Fibroblast of pulmonary artery (primary cell): Measurements from ENCODE around the gene PKMYT1.
"Not testable (repeated sequence)": the region's sequence is repeated elsewhere in the genome, so short reads cannot be mapped to it uniquely, and the experiment has no call there.

Experiments
- DNase-seq: peaks from one replicate; pipeline ENCODE4 v3.0.0-alpha.2; 2010; ENCODE audit warnings: low read depth
- H3K4me3 ChIP-seq: replicated peaks from 2 replicates; pipeline ENCODE4 v1.5.1; 2011; ENCODE audit warnings: low read depth, mild to moderate bottlenecking, control low read depth, low read length, moderate library complexity
- TF ChIP-seq, protein P1 (sequence below): IDR thresholded peaks from 2 replicates; pipeline ENCODE4 v1.5.1; 2011; ENCODE audit warnings: mild to moderate bottlenecking, control low read depth, low read length, inconsistent platforms; ENCODE audit errors: missing control alignments

PKMYT1 gene

DNA sequence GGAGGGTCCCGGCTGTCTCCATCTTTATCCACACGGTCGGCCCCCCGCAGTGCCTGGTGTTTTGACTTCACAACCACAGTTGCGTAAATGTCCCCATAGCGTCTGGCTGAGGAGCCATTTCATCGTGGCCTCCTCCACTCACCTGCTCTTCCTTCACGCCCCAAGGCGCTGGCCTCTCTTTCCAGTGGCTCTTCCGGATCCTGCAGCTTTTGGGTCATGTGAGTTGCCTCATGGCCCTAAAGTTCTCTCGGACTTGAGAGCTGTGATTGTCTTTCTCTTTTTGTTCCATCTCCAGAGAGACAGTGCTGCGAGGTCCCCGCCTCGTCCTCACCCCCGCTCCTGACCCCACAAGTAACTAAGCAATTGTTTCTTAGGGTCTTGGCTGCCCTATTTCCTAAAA lies 45.8 kb downstream of the PKMYT1 start:
- DNase-seq, result no peak
- H3K4me3 ChIP-seq, result no peak overlapping the region
- TF ChIP-seq, protein P1, sequence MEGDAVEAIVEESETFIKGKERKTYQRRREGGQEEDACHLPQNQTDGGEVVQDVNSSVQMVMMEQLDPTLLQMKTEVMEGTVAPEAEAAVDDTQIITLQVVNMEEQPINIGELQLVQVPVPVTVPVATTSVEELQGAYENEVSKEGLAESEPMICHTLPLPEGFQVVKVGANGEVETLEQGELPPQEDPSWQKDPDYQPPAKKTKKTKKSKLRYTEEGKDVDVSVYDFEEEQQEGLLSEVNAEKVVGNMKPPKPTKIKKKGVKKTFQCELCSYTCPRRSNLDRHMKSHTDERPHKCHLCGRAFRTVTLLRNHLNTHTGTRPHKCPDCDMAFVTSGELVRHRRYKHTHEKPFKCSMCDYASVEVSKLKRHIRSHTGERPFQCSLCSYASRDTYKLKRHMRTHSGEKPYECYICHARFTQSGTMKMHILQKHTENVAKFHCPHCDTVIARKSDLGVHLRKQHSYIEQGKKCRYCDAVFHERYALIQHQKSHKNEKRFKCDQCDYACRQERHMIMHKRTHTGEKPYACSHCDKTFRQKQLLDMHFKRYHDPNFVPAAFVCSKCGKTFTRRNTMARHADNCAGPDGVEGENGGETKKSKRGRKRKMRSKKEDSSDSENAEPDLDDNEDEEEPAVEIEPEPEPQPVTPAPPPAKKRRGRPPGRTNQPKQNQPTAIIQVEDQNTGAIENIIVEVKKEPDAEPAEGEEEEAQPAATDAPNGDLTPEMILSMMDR, result no peak

DNA sequence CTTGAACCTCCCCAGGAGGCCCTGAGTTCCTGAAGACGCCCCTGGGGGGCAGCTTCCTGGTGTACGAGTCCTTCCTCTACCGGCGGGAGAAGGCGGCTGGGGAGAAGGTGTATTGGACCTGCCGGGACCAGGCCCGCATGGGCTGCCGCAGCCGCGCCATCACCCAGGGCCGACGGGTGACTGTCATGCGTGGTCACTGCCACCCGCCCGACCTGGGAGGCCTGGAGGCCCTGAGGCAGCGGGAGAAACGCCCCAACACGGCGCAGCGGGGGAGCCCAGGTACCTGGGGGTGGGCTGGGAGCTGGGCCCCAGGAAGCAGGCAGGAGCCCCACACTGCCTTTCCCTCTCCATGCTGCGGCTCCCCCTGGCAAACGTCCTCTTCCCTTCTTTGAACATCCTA lies 46.5 kb downstream of the PKMYT1 start:
- TF ChIP-seq, protein P1, result no peak
- H3K4me3 ChIP-seq, result no peak overlapping the region
- no peak for DNase-seq

DNA sequence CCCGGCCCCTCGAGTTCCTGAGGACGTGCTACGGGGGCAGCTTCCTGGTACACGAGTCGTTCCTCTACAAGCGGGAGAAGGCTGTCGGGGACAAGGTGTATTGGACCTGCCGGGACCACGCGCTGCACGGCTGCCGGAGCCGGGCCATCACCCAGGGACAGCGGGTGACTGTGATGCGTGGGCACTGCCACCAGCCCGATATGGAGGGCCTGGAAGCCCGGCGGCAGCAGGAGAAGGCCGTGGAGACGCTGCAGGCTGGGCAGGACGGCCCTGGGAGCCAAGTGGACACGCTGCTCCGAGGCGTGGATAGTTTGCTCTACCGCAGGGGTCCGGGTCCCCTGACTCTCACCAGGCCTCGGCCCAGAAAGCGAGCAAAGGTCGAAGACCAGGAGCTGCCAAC lies 47.1 kb downstream of the PKMYT1 start:
- TF ChIP-seq, protein P1, result no peak
- no peak for DNase-seq
- H3K4me3 ChIP-seq, result no peak overlapping the region

DNA sequence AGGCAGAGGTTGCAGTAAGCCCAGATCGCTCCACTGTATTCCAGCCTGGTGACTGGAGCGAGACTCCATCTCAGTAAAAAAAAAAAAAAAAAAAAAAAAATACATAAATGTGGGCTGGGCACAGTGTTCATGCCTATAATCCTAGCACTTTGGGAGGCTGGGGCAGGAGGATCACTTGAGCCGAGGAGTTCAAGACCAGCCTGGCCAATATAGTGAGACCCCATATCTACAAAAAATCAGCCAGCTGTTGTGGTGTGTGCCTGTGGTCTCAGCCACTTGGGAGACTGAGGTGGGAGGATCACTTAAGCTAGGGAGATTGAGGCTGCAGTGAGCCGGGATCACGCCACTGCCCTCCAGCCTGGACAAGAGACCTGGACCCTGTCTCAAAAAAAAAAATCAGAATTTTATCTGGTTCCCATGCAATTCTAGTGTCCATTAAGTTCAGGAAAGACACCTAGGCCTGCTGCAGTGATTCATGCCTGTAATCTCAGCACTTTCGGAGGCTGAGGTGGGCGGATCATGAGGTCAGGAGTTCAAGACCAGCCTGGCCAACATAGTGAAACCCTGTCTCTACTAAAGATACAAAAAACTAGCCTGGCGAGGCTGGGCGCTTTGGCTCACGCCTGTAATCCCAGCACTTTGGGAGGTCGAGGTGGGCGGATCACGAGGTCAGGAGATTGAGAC lies 48.9 kb downstream of the PKMYT1 start:
- DNase-seq, H3K4me3 ChIP-seq: not testable (repeated sequence)

DNA sequence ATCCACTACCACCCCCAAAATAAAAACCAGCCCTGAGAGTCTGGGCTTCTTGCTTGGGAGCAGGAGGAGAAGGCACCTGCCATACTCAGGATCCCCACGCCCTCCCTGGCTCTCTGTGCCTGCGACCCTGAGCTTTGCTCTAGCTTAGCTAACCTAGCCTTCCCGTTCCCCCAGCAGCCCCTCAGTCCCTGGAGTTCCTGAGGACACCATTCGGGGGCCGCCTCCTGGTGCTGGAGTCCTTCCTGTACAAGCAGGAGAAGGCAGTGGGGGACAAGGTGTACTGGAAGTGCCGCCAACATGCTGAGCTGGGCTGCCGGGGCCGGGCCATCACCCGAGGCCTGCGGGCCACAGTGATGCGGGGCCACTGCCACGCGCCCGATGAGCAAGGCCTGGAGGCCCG lies 50.0 kb downstream of the PKMYT1 start:
- TF ChIP-seq, protein P1, result no peak

DNA sequence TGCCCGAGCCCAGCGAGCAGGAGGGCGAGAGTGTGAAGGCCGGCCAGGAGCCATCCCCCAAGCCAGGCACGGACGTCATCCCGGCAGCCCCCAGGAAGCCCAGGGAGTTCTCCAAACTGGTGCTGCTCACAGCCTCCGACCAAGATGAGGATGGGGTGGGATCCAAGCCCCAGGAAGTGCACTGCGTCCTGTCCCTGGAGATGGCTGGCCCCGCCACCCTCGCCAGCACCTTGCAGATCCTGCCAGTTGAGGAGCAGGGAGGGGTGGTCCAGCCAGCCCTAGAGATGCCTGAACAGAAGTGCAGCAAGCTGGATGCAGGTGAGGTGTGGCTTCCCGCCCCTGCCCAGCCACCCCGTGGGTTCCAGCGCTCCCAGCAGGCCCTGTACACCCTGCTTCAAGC lies 50.6 kb downstream of the PKMYT1 start:
- no peak overlapping the region for H3K4me3 ChIP-seq
- DNase-seq, result no peak
- TF ChIP-seq, protein P1, result no peak

More for the DNA sequence above, 50.0 kb downstream of the PKMYT1 start:
- no peak overlapping the region for H3K4me3 ChIP-seq
- no peak for DNase-seq

DNA sequence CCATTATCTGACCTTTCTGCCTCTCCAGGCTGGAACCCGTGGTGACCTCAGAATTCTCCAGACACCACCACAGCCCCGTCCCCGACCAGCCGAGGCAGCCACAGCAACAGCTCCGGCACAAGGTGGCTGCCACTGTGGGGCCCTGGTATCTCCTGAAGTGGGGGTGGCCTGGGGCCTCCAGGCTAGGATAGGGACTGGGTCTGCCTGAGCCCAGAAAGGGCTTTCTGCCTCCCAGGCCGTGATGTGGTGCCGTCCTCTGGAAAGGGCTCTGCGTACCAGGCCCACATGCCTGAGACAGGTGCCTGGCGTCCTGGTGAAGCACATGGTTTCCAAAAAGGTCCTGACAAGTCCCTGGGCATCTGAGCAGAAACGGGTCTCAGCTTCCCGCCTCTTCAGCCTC lies 51.5 kb downstream of the PKMYT1 start:
- TF ChIP-seq, protein P1, result no peak
- DNase-seq, result no peak
- no peak overlapping the region for H3K4me3 ChIP-seq

DNA sequence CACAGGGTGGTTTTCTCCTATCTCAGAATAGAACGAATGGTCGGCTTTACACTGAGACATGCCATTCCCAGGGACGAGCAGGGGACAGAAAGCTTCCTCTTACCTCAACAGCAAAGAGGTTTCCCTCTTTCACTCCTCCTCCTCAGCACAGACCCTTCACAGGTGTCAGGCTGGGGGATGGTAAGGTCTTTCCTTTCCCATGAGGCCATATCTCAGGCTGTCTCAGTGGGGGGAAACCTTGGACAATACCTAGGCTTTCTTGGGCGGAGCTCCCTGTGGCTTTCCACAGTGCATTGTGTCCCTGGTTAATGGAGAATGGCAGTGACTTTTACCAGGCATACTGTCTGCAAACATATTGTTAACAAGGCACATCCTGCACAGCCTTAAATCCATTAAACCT lies 52.1 kb downstream of the PKMYT1 start:
- DNase-seq, H3K4me3 ChIP-seq: not testable (repeated sequence)
